A549 (cell line): Measurements from ENCODE around the gene GMDS. TPM values are rescaled to one million over a fixed set of nuclear protein-coding genes. Genes with fewer than 3 reads are reported as not detected.

ENCODE experiments used
- ATAC-seq, 2 experiments: fragments of 200-7000 bp in 1 of 2; fragments of >200 bp in 1 of 2; cut with Nextera tagmentation in 1 of 2; cut with Tn5 transposase in 1 of 2; 3 replicates each; pipeline versions ENCODE4 v1.8.0 to v1.9.1; 2018 to 2020; ENCODE audit warnings: mild to moderate bottlenecking in 1 of 2, moderate library complexity in 1 of 2
- CTCF ChIA-PET: fragments of 300-600 bp; sonication (Branson Sonifier 250); formaldehyde crosslinking; extraction: SDS; loops from one replicate; lab custom pipeline; 2021; ENCODE audit warnings: antibody characterized with exemption, inconsistent platforms; lab: Yijun Ruan, JAX
- POLR2A ChIA-PET: fragments of 350-600 bp; formaldehyde crosslinking; extraction: SDS; loops from one replicate; lab custom pipeline; 2021; ENCODE audit warnings: antibody characterized with exemption, inconsistent platforms; lab: Yijun Ruan, JAX
- DNase-seq, 2 experiments: peaks; one replicate each; pipeline versions ENCODE4 v3.0.0 to v3.0.0-alpha.2; 2011 to 2016; ENCODE audit warnings: low read depth in 1 of 2, low spot score in 1 of 2
- FAIRE-seq: peaks from 2 replicates; lab custom pipeline; 2011; peaks lifted over from hg19 to GRCh38; lab: Jason Lieb, UNC
- H3K27ac ChIP-seq, 2 experiments: fragments of >200 bp; sonication (Bioruptor Twin); formaldehyde crosslinking; 3 replicates each; pipeline ENCODE4 v1.5.1; 2016 to 2017
- H3K4me1 ChIP-seq: fragments of >200 bp; sonication (Bioruptor Twin); formaldehyde crosslinking; 3 replicates; pipeline ENCODE4 v1.6.1; 2016
- H3K4me2 ChIP-seq: fragments of >200 bp; sonication (Bioruptor Twin); formaldehyde crosslinking; 3 replicates; pipeline ENCODE4 v1.6.1; 2016
- H3K4me3 ChIP-seq: fragments of >200 bp; sonication (Bioruptor Twin); formaldehyde crosslinking; 3 replicates; pipeline ENCODE4 v1.5.1; 2016
- H3K9me3 ChIP-seq: fragments of >200 bp; sonication (Bioruptor Twin); formaldehyde crosslinking; 3 replicates; pipeline ENCODE4 v1.6.1; 2016
- ATOH8 ChIP-seq: fragments of 250-450 bp; sonication (Bioruptor Pico); IDR thresholded peaks from 2 replicates; pipeline ENCODE4 v1.5.0; 2020; ENCODE audit warnings: low read depth, mild to moderate bottlenecking, moderate library complexity
- BHLHE40 ChIP-seq: IDR thresholded peaks from 2 replicates; pipeline ENCODE4 v1.6.1; 2012; ENCODE audit warnings: low read depth, low read length, inconsistent platforms
- CEBPB ChIP-seq, 2 experiments: fragments of >200 bp in 1 of 2; sonication (Bioruptor Twin) in 1 of 2; formaldehyde crosslinking in 1 of 2; IDR thresholded peaks; 2 replicates each; pipeline ENCODE4 v1.6.1; 2012 to 2016
- CHD4 ChIP-seq: fragments of 200-600 bp; sonication (generic); IDR thresholded peaks from 2 replicates; pipeline ENCODE4 v1.6.1; 2016; ENCODE audit warnings: antibody characterized with exemption, mild to moderate bottlenecking, borderline replicate concordance
- EHF ChIP-seq: fragments of 250-450 bp; sonication (Bioruptor Pico); IDR thresholded peaks from 2 replicates; pipeline ENCODE4 v1.5.0; 2020; ENCODE audit warnings: mild to moderate bottlenecking
- ELK1 ChIP-seq: fragments of 150-350 bp; IDR thresholded peaks from 2 replicates; pipeline ENCODE4 v1.6.1; 2014; ENCODE audit warnings: low read depth, mild to moderate bottlenecking, low read length
- FOXS1 ChIP-seq: fragments of 250-450 bp; sonication (Bioruptor Pico); IDR thresholded peaks from 2 replicates; pipeline ENCODE4 v1.5.0; 2020; ENCODE audit warnings: mild to moderate bottlenecking, moderate library complexity
- HDAC2 ChIP-seq: fragments of 200-600 bp; sonication (generic); IDR thresholded peaks from 2 replicates; pipeline ENCODE4 v1.6.1; 2016
- HMGXB4 ChIP-seq: fragments of 250-450 bp; sonication (Bioruptor Pico); IDR thresholded peaks from 2 replicates; pipeline ENCODE4 v1.5.0; 2021; ENCODE audit warnings: mild to moderate bottlenecking, moderate library complexity, borderline replicate concordance
- HOXA7 ChIP-seq: fragments of 250-450 bp; sonication (Bioruptor Pico); IDR thresholded peaks from 2 replicates; pipeline ENCODE4 v1.5.0; 2020; ENCODE audit warnings: mild to moderate bottlenecking, moderate library complexity
- HOXB13 ChIP-seq: fragments of 250-450 bp; sonication (Bioruptor Pico); IDR thresholded peaks from 2 replicates; pipeline ENCODE4 v1.5.0; 2020; ENCODE audit warnings: low read depth, mild to moderate bottlenecking, moderate library complexity
- HOXB5 ChIP-seq: fragments of 250-450 bp; sonication (Bioruptor Pico); IDR thresholded peaks from 2 replicates; pipeline ENCODE4 v1.5.0; 2020; ENCODE audit warnings: mild to moderate bottlenecking, moderate library complexity
- MAFK ChIP-seq: fragments of 450-650 bp; IDR thresholded peaks from 2 replicates; pipeline ENCODE4 v1.6.1; 2014; ENCODE audit not compliant: partially characterized antibody
- MAZ ChIP-seq: fragments of 150-350 bp; IDR thresholded peaks from 2 replicates; pipeline ENCODE4 v1.6.1; 2014; ENCODE audit warnings: antibody characterized with exemption, low read depth, low read length, borderline replicate concordance
- POLR2AphosphoS2 ChIP-seq: conservative IDR thresholded peaks from 2 replicates; pipeline ENCODE4 v1.6.1; 2012; ENCODE audit warnings: low read length, improper control_type of control experiment, inconsistent platforms
- RAD21 ChIP-seq, 2 experiments: fragments of >200 bp in 1 of 2; sonication (Bioruptor Twin) in 1 of 2; formaldehyde crosslinking in 1 of 2; IDR thresholded peaks in 1 of 2; conservative IDR thresholded peaks in 1 of 2; 2 replicates in 1 of 2; 3 replicates in 1 of 2; pipeline ENCODE4 v1.6.1; 2012 to 2018; ENCODE audit warnings: inconsistent platforms in 1 of 2
- RARB ChIP-seq: fragments of 250-450 bp; sonication (Bioruptor Pico); IDR thresholded peaks from 2 replicates; pipeline ENCODE4 v1.8.0; 2021; ENCODE audit warnings: mild to moderate bottlenecking, moderate library complexity
- RCOR1 ChIP-seq: fragments of 150-350 bp; IDR thresholded peaks from 2 replicates; pipeline ENCODE4 v1.6.1; 2014; ENCODE audit warnings: antibody characterized with exemption, low read length, low read depth
- RFX5 ChIP-seq: fragments of 450-650 bp; IDR thresholded peaks from 2 replicates; pipeline ENCODE4 v1.7.1; 2014; ENCODE audit warnings: antibody characterized with exemption, mild to moderate bottlenecking, moderate library complexity
- SMC3 ChIP-seq: fragments of >200 bp; sonication (Bioruptor Twin); formaldehyde crosslinking; IDR thresholded peaks from 3 replicates; pipeline ENCODE4 v1.6.1; 2018; ENCODE audit warnings: inconsistent platforms
- SREBF2 ChIP-seq: fragments of 450-650 bp; IDR thresholded peaks from 2 replicates; pipeline ENCODE4 v1.6.1; 2014; ENCODE audit warnings: mild to moderate bottlenecking, moderate library complexity
- ZFP36 ChIP-seq: fragments of 450-650 bp; IDR thresholded peaks from 2 replicates; pipeline ENCODE4 v1.6.1; 2014; ENCODE audit warnings: borderline replicate concordance; ENCODE audit not compliant: partially characterized antibody
- WGBS: methylation state at CpG from one replicate; pipeline ENCODE4 v1.1.6; 2017; ENCODE audit errors: missing lambda C conversion rate; 5-methylcytosine and 5-hydroxymethylcytosine counted together
- polyA plus RNA-seq, 4 experiments: library from polyadenylated mRNA; depleted of rRNA in 3 of 4; stranded (reverse); fragments of >200 nt; fragmentation: RNase III in 1 of 4; extraction: RNeasy Plus Mini Kit Qiagen cat#74134 plus additional on column Dnase treatment in 1 of 4; gene quantifications; 2 replicates in 3 of 4; 3 replicates in 1 of 4; pipeline ENCODE4 v1.2.3, GENCODE V29; 2011 to 2017
- TF ChIP-seq, protein P1 (sequence below): fragments of >200 bp; sonication (Bioruptor Twin); formaldehyde crosslinking; IDR thresholded peaks from 3 replicates; pipeline ENCODE4 v1.6.1; 2016

Gene GMDS
- polyA plus RNA-seq, 2 of the 4 experiments (the other 2 are of a cell fraction): 9.9 to 12.4 TPM

- ChIA-PET CTCF (interaction anchor here (0.6 kb wide), 1 partner anchor 31 kb away, joined by 3 read pairs; no protein-coding TSS in a partner anchor), POLR2A (no interaction called here)
- Histone ChIP-seq H3K27ac (no peak overlapping the region), H3K9me3 (no peaks in the 10 kb centered on the region), H3K4me1 (no peaks in the 10 kb centered on the region), H3K4me2 (no peak overlapping the region), H3K4me3 (no peak overlapping the region)
- DNase-seq (no peak), FAIRE-seq (no peak), ATAC-seq (no peak)
- WGBS: 71% methylated on average over 1 of the region's 1 CpG
- TF ChIP-seq SMC3 (no peak), BHLHE40 (no peak), RAD21 (conservative IDR thresholded peaks at IDR 0.05 in 1 of 2, IDR thresholded peaks at IDR 0.05 in 1 of 2) (no peak), EHF (CRISPR knock-in tag) (no peak), POLR2AphosphoS2 (no peak), HMGXB4 (CRISPR knock-in tag) (no peak), FOXS1 (CRISPR knock-in tag) (no peak), HOXB5 (CRISPR knock-in tag) (no peak), MAZ (no peak), HDAC2 (no peak), RFX5 (no peak)
These were observed 339.4 kb downstream of the GMDS start for GRCh38 chr6:1906014-1906413.

- no peak overlapping the region for H3K27ac ChIP-seq
- no peaks in the 10 kb centered on the region for H3K9me3 ChIP-seq
- TF ChIP-seq RARB (CRISPR knock-in tag) (no peak), HOXB13 (CRISPR knock-in tag) (no peak), SMC3 (no peak), ATOH8 (no peak), MAZ (no peak), BHLHE40 (no peak), CEBPB (IDR thresholded peaks at IDR 0.05) (no peak), ZFP36 (no peak), RCOR1 (no peak), HOXB5 (CRISPR knock-in tag) (no peak), SREBF2 (no peak), ELK1 (no peak), MAFK (no peak), HOXA7 (CRISPR knock-in tag) (no peak), CHD4 (no peak), RAD21 (conservative IDR thresholded peaks at IDR 0.05 in 1 of 2, IDR thresholded peaks at IDR 0.05 in 1 of 2) (no peak)
- TF ChIP-seq, protein P1, sequence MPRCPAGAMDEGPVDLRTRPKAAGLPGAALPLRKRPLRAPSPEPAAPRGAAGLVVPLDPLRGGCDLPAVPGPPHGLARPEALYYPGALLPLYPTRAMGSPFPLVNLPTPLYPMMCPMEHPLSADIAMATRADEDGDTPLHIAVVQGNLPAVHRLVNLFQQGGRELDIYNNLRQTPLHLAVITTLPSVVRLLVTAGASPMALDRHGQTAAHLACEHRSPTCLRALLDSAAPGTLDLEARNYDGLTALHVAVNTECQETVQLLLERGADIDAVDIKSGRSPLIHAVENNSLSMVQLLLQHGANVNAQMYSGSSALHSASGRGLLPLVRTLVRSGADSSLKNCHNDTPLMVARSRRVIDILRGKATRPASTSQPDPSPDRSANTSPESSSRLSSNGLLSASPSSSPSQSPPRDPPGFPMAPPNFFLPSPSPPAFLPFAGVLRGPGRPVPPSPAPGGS: no peak
- TF ChIP-seq, all 56 proteins: peak for 0
- CTCF ChIA-PET: no interaction called here
- 69% methylated on average over 5 of the region's 6 CpGs for WGBS
- Histone ChIP-seq H3K4me2 (no peak overlapping the region), H3K4me1 (no peaks in the 10 kb centered on the region), H3K4me3 (no peak overlapping the region)
- DNase-seq: no peak
- POLR2A ChIA-PET: no interaction called here
- no peak for FAIRE-seq
- ATAC-seq: no peak
These were observed 340.5 kb downstream of the GMDS start for GRCh38 chr6:1904898-1905297.
